Nephron (organoid): ENCODE results near the gene HSF5.
A peak's percentile ranks its signal among the peaks of the same experiment; 100 is the strongest.

Experiments
- H3K27ac Mint-ChIP-seq, 3 experiments: 2 replicates each; pipeline ENCODE4 v1.8.0; 2020; ENCODE audit warnings: mixed read lengths in 3 of 3, mild to moderate bottlenecking in 2 of 3, moderate library complexity in 1 of 3
- H3K27me3 Mint-ChIP-seq: 2 replicates; pipeline ENCODE4 v1.8.0; 2021; ENCODE audit warnings: low read depth, mild to moderate bottlenecking, moderate library complexity, mixed read lengths
- H3K36me3 Mint-ChIP-seq: 2 replicates; pipeline ENCODE4 v1.8.0; 2020; ENCODE audit warnings: low read depth, mixed read lengths
- H3K4me1 Mint-ChIP-seq: 2 replicates; pipeline ENCODE4 v1.8.0; 2020; ENCODE audit warnings: mixed read lengths
- H3K4me3 Mint-ChIP-seq, 3 experiments: 2 replicates each; pipeline ENCODE4 v1.8.0; 2020; ENCODE audit warnings: mild to moderate bottlenecking in 3 of 3, mixed read lengths in 3 of 3, moderate library complexity in 2 of 3
- H3K9me3 Mint-ChIP-seq: 2 replicates; pipeline ENCODE4 v1.8.0; 2020; ENCODE audit warnings: mixed read lengths
- CTCF ChIP-seq, 3 experiments: fragments of 200-600 bp; sonication (generic); IDR thresholded peaks; one replicate each; pipeline ENCODE4 v1.5.0; 2021; ENCODE audit warnings: antibody characterized with exemption in 3 of 3; ENCODE audit not compliant: unreplicated experiment in 3 of 3

The HSF5 gene

DNA sequence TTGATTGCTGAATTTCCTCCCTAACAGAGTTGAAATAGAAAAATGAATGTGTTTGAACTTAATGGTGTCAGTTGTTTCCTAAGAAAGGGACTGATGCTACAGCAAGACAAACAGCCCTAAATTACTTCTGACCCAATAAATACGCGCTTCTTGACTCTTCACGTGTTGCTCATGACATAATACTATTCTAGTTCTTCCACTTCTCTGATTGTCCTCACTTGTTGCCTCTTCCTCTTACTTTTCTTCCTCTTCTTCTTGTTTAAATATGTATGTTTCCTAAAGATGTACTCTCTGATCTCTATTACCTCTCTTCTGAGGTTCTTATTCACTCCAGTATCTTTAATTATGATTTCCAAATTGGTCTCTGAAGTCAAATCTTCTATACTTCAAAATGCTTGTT is 103.3 kb downstream of the HSF5 start:
- Mint-ChIP-seq H3K4me1 (peaks cover 53% of the 10 kb centered on the region), H3K36me3 (no peaks in the 10 kb centered on the region), H3K9me3 (no peaks in the 10 kb centered on the region), H3K4me3 (no peak overlapping the region), H3K27ac (peak overlapping the region; percentile 2 to 38 (median 32)), H3K27me3 (peaks cover 4% of the 10 kb centered on the region)
- TF ChIP-seq CTCF (IDR thresholded peaks at IDR 0.05; ENCODE audit: unreplicated experiment in 3 of 3): no peak

DNA sequence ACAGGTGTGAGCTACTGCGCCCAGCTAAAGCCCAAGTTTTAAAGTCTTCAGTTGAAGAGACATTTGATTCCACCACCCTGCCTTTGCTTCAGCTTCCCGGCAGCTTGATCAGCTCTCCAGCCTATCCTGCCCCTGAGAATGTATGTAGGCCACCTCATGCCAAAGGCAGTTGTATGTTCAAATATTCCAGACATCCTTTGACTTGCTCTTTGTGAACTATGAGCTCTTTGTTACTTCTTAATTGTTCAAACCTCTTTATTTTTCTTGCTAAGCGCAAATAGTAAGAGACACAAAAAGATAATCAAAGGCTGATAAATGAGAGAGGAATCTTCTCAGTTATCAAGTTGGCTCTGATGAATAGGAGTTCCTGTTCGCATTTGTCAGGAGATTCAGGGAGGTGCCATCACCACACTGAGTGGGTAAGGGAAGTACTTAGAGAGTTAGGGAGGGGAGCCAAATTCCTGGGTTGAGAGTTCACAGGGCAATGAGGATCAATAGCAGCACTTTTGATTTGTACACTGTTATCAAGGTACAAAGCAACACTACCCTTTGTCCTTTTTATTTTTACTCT is 104.2 kb downstream of the HSF5 start:
- peaks cover 4% of the 10 kb centered on the region for H3K27me3 Mint-ChIP-seq
- H3K4me1 Mint-ChIP-seq: peaks cover 50% of the 10 kb centered on the region
- no peak overlapping the region for H3K4me3 Mint-ChIP-seq
- no peaks in the 10 kb centered on the region for H3K36me3 Mint-ChIP-seq
- H3K27ac Mint-ChIP-seq: peak overlapping the region; percentile 21 to 78 (median 32)
- no peaks in the 10 kb centered on the region for H3K9me3 Mint-ChIP-seq
- no peak for TF ChIP-seq CTCF (IDR thresholded peaks at IDR 0.05; ENCODE audit: unreplicated experiment in 3 of 3)

DNA sequence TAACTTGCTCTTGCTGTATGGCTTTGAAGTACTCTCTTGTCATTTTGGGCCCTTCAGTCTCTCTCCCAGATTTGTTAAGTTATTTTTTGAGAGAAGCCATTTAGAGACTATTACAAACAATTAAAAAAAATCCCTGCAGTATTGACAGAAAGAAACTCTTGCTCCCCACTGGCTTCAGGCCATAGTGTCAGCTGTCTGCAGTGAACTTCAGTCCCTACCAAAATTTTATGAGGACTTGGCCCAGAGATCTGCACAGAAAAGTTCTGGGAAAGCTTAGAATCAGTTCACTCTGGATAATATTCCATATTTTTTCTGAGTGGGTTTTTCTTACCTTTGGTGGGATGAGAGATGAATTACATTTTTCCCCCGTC is 105.4 kb downstream of the HSF5 start:
- peak overlapping the region; percentile 82 to 88 (median 85) for H3K27ac Mint-ChIP-seq
- peaks cover 44% of the 10 kb centered on the region for H3K4me1 Mint-ChIP-seq
- no peak for TF ChIP-seq CTCF (IDR thresholded peaks at IDR 0.05; ENCODE audit: unreplicated experiment in 3 of 3)
- no peak overlapping the region for H3K4me3 Mint-ChIP-seq
- no peaks in the 10 kb centered on the region for H3K9me3 Mint-ChIP-seq
- H3K27me3 Mint-ChIP-seq: peaks cover 4% of the 10 kb centered on the region
- H3K36me3 Mint-ChIP-seq: no peaks in the 10 kb centered on the region

DNA sequence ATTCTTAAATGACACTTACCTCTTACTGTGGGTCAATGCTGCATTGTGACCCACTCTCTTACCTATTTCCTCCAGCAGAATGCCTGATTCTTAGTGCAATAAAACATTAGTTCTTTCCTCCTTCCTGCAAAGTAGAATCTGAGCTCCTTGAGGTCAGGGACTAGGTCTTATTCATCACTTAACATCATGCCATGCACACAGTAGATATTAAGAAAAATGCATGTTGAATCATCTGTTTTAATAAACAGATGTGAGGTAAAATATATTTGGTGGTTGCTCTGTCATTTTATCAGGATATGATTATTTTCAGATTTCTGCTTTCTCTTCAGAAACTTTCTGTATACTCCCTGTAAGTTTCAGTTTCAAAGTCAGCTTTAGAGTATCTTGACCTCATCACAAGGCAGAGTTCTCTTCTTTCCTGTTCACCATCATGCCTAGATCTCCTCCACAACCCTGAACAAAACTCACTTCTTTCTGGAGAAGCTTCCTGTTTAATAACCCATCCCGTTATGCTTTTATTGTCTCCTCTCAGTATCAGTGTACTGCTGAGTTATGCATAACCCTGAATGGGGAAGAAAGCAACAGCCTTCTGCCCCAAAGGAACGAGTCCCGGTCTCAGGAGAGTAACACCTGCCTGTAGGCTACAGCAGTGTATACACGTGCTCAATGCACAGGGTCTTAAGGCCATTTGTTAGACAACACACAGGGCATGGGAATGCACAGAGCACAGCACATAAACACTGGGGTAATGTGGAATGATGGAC is 105.9 kb downstream of the HSF5 start:
- Mint-ChIP-seq H3K36me3 (no peaks in the 10 kb centered on the region), H3K4me3 (no peak overlapping the region), H3K4me1 (peaks cover 44% of the 10 kb centered on the region), H3K27ac (peak overlapping the region; percentile 82 to 88 (median 85)), H3K9me3 (no peaks in the 10 kb centered on the region), H3K27me3 (peaks cover 4% of the 10 kb centered on the region)
- no peak for TF ChIP-seq CTCF (IDR thresholded peaks at IDR 0.05; ENCODE audit: unreplicated experiment in 3 of 3)

- no peak for TF ChIP-seq CTCF (IDR thresholded peaks at IDR 0.05; ENCODE audit: unreplicated experiment in 3 of 3)
- Mint-ChIP-seq H3K9me3 (no peaks in the 10 kb centered on the region), H3K36me3 (no peaks in the 10 kb centered on the region), H3K4me1 (peaks cover 44% of the 10 kb centered on the region), H3K4me3 (no peak overlapping the region), H3K27me3 (peaks cover 4% of the 10 kb centered on the region), H3K27ac (peak overlapping the region; percentile 82 to 88 (median 86))
Measured at GRCh38 chr17:58381124-58382035, 106.8 kb downstream of the HSF5 start.
